H1 (cell line): ENCODE results near the gene SOST. TPM values are rescaled to one million over a fixed set of nuclear protein-coding genes. Genes with fewer than 3 reads are reported as not detected.

Experiments used
- polyA plus RNA-seq, 7 experiments: library from polyadenylated mRNA; depleted of rRNA in 3 of 7; stranded (reverse) in 5 of 7; unstranded in 2 of 7; fragments of >200 nt in 5 of 7; fragments of 200-250 nt in 2 of 7; gene quantifications; 1 replicate in 5 of 7; 2 replicates in 1 of 7; 4 replicates in 1 of 7; pipeline versions ENCODE4 v1.2.1 to v1.2.3, GENCODE V29; 2011 to 2013; ENCODE audit warnings: missing spikeins in 2 of 7, mixed read lengths in 2 of 7
- total RNA-seq: library from RNA; stranded (reverse); fragmentation: NEBNext Ultra II Directional; extraction: Animal tissue kit (Norgen Biotek cat#: 25700); gene quantifications from 2 replicates; pipeline ENCODE4 v1.2.1, GENCODE V29; 2021
- TF ChIP-seq, protein P1 (sequence below): IDR thresholded peaks from 2 replicates; pipeline ENCODE4 v1.6.1; 2012; ENCODE audit warnings: inconsistent platforms

SOST gene
- total and polyA plus RNA-seq, 2 of the 8 experiments (the other 6 are each of a cell fraction or from before 2014, with no cell fraction given): 0.08 TPM; not detected in 1

DNA sequence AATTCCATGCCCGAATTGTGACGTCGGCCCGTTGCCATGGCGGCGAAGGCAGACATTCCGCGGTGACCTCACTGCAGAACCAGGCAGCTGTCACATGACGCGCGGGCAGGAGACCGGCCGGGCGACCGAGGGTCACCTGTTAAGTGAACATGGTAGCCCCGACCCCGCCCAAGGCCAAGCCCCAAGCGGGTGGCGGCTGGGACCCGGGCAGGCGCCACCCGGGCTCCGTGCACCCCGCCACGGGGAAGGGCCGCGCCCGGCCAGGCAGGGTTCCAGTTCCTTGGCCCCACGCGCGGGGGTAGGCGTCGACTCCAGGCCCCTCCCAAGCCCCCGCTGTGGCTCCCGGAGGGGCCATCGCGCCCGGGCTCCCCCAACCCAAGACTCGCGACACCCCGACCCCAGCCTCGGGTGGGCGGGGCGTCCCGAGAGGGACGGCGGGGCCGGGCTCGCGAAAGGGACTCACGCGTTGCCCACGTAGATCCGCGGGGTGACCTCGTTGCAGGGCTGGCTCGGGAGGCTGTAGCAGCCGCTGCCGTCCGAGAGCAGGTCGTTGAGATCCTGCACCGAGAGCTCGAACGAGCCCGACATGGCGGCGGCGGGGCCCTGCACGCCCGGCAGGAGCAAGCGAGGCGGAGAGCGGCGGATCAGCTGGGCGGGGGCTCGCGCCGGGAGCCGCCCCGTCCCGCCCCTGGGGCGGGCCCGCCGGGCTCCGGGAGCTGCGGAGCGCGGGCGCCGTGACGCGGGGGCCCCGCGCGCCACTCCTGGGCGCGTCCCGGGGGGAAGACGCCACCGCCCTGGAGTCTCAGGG lies 19.9 kb upstream of the SOST start, which contains the start of gene DUSP3 (continued):
- TF ChIP-seq, protein P1, sequence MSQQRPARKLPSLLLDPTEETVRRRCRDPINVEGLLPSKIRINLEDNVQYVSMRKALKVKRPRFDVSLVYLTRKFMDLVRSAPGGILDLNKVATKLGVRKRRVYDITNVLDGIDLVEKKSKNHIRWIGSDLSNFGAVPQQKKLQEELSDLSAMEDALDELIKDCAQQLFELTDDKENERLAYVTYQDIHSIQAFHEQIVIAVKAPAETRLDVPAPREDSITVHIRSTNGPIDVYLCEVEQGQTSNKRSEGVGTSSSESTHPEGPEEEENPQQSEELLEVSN: 0 out of 2 replicates have a peak, but pooled peaks have one; percentile 10
